HL-60 (cell line): ENCODE data around the gene C6orf163.

Experiments used
- DNase-seq, 2 experiments: peaks; one replicate each; pipeline ENCODE4 v3.0.0-alpha.2; 2010 to 2020; ENCODE audit warnings: low read depth in 1 of 2, low spot score in 1 of 2
- H3K27ac ChIP-seq: fragments of 250-450 bp; sonication (Bioruptor Pico); replicated peaks from 2 replicates; pipeline ENCODE4 v1.5.1; 2020; ENCODE audit warnings: mild to moderate bottlenecking, moderate library complexity
- H3K27me3 ChIP-seq: fragments of 250-450 bp; sonication (Bioruptor Pico); 2 replicates; pipeline ENCODE4 v1.5.1; 2021; ENCODE audit warnings: mild to moderate bottlenecking, moderate library complexity; ENCODE audit not compliant: insufficient read depth, poor library complexity, severe bottlenecking
- H3K4me3 ChIP-seq: replicated peaks from 2 replicates; pipeline ENCODE4 v1.5.1; 2011; ENCODE audit warnings: mild to moderate bottlenecking, control low read depth, low read length; ENCODE audit not compliant: insufficient read depth
- GABPA ChIP-seq: IDR thresholded peaks from 2 replicates; pipeline ENCODE4 v1.6.1; 2012; ENCODE audit warnings: low read depth
- POLR2AphosphoS5 ChIP-seq: IDR thresholded peaks from 2 replicates; pipeline ENCODE4 v1.6.1; 2012; ENCODE audit warnings: low read depth
- SPI1 ChIP-seq: IDR thresholded peaks from 2 replicates; pipeline ENCODE4 v1.6.1; 2012; ENCODE audit warnings: low read depth, mild to moderate bottlenecking, borderline replicate concordance
- TF ChIP-seq, protein P1 (sequence below): IDR thresholded peaks from one replicate; pipeline ENCODE4 v1.5.1; 2011; ENCODE audit warnings: low read length, control low read depth, inconsistent platforms; ENCODE audit not compliant: insufficient read depth
- TF ChIP-seq, protein P2 (sequence below): IDR thresholded peaks from 2 replicates; pipeline ENCODE4 v1.6.1; 2012; ENCODE audit warnings: low read depth; ENCODE audit not compliant: insufficient replicate concordance

C6orf163 gene

DNA sequence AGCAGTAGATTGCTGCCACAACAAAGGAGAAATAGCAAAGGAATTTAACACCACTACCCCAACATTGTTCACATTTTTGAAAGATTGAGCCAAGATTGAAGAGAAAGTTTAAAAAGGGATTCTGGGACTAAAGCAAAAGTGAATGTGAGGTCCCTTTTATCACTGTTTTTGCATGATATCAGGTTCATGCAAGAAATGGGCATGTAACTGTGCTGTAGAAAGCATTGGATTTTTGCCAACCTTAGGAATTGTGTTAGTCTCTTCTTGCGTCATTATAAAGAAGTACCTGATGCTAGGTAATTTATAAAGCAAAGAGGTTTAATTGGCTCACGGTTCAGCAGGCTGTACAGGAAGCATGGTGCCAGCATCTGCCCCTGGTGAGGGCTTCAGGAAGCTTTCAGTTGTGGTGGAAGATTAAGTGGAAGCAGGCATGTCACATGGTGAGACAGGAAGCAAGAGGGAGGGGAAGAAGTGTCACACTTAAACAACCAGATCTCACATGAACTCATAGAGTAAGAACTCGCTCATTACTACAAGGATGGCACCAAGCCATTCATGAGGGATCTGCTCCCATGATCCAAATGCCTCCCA lies 10.9 kb upstream of the C6orf163 start:
- H3K27me3 ChIP-seq: no peaks in the 10 kb centered on the region
- H3K4me3 ChIP-seq: no peak overlapping the region
- peak overlapping the region; percentile 4; the same call in 1 of the 2 replicates for H3K27ac ChIP-seq
- TF ChIP-seq SPI1 (no peak), GABPA (peak; percentile 49)
- TF ChIP-seq, protein P1, sequence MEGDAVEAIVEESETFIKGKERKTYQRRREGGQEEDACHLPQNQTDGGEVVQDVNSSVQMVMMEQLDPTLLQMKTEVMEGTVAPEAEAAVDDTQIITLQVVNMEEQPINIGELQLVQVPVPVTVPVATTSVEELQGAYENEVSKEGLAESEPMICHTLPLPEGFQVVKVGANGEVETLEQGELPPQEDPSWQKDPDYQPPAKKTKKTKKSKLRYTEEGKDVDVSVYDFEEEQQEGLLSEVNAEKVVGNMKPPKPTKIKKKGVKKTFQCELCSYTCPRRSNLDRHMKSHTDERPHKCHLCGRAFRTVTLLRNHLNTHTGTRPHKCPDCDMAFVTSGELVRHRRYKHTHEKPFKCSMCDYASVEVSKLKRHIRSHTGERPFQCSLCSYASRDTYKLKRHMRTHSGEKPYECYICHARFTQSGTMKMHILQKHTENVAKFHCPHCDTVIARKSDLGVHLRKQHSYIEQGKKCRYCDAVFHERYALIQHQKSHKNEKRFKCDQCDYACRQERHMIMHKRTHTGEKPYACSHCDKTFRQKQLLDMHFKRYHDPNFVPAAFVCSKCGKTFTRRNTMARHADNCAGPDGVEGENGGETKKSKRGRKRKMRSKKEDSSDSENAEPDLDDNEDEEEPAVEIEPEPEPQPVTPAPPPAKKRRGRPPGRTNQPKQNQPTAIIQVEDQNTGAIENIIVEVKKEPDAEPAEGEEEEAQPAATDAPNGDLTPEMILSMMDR: no peak
- TF ChIP-seq, protein P2, sequence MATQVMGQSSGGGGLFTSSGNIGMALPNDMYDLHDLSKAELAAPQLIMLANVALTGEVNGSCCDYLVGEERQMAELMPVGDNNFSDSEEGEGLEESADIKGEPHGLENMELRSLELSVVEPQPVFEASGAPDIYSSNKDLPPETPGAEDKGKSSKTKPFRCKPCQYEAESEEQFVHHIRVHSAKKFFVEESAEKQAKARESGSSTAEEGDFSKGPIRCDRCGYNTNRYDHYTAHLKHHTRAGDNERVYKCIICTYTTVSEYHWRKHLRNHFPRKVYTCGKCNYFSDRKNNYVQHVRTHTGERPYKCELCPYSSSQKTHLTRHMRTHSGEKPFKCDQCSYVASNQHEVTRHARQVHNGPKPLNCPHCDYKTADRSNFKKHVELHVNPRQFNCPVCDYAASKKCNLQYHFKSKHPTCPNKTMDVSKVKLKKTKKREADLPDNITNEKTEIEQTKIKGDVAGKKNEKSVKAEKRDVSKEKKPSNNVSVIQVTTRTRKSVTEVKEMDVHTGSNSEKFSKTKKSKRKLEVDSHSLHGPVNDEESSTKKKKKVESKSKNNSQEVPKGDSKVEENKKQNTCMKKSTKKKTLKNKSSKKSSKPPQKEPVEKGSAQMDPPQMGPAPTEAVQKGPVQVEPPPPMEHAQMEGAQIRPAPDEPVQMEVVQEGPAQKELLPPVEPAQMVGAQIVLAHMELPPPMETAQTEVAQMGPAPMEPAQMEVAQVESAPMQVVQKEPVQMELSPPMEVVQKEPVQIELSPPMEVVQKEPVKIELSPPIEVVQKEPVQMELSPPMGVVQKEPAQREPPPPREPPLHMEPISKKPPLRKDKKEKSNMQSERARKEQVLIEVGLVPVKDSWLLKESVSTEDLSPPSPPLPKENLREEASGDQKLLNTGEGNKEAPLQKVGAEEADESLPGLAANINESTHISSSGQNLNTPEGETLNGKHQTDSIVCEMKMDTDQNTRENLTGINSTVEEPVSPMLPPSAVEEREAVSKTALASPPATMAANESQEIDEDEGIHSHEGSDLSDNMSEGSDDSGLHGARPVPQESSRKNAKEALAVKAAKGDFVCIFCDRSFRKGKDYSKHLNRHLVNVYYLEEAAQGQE: no peak
- DNase-seq: peak; percentile 8 to 48

DNA sequence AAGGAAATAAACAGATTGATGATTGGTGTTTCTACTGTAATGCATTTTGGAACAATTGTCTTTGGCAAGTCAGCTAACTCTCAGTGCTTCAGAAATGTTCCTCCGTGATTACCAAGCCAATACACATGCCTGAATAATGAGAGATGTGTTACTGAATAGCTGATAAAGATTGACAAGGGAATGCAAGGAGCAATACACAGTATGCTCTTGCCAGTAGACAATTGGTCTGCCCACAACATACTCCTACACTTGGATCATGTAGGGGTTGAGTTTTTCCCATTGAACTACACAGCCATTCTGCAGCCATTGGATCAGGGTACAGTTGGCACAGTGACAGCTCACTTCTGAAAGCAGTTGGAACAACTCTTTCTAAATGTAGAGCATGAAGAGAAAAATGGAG lies 9.9 kb upstream of the C6orf163 start:
- no peak for DNase-seq
- H3K27me3 ChIP-seq: no peaks in the 10 kb centered on the region
- no peak overlapping the region for H3K4me3 ChIP-seq
- no peak overlapping the region for H3K27ac ChIP-seq
- TF ChIP-seq GABPA (no peak), POLR2AphosphoS5 (no peak), SPI1 (no peak)
- TF ChIP-seq, protein P1: no peak
- TF ChIP-seq, protein P2: no peak

DNA sequence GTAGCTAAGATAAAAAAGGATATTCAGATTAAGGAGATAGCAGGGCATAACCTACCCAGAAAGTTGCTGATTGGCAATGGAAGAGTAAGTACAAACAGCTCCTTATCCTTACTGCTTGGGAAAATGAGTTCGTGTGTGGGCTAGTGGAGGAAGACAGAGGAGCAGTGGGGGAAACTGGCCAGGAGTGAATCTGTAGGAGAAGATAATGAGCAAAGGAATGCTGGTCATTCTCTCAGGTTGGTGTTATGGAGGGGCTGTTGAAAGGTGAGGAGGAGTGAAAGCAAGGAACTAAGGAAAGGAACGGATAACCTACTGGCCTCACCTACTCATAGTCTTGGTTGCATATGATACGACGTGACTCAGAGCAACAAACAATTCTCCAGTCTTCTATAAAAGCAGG lies 8.2 kb upstream of the C6orf163 start:
- no peak overlapping the region for H3K27ac ChIP-seq
- H3K4me3 ChIP-seq: no peak overlapping the region
- DNase-seq: no peak
- no peaks in the 10 kb centered on the region for H3K27me3 ChIP-seq
- TF ChIP-seq, protein P2: no peak
- TF ChIP-seq, protein P1: no peak
- TF ChIP-seq SPI1 (no peak), POLR2AphosphoS5 (no peak), GABPA (no peak)
